Kidney (tissue), 14 donors: ENCODE results near the gene KDM4C. TPM values are rescaled to one million over a fixed set of nuclear protein-coding genes. Genes with fewer than 3 reads are reported as not detected.

ENCODE experiments used
- DNase-seq, 5 donors: peaks; one replicate each; pipeline ENCODE4 v3.0.0-alpha.2; 2013 to 2020
- FAIRE-seq: peaks from 2 replicates; lab custom pipeline; 2012; peaks lifted over from hg19 to GRCh38; lab: Jason Lieb, UNC
- H3K27ac ChIP-seq, 2 donors: one replicate each; pipeline ENCODE4 v1.7.0; 2013; ENCODE audit warnings: low read depth in 2 of 2, low read length in 2 of 2, inconsistent platforms in 1 of 2
- H3K27me3 ChIP-seq: one replicate; pipeline ENCODE4 v1.7.1; 2013; ENCODE audit warnings: low read length, inconsistent platforms; ENCODE audit not compliant: control insufficient read depth, insufficient read depth
- H3K36me3 ChIP-seq, 3 donors: one replicate each; pipeline versions ENCODE4 v1.7.0 to v1.7.1; 2013; ENCODE audit warnings: low read length in 3 of 3, control low read depth in 1 of 3, inconsistent platforms in 1 of 3; ENCODE audit not compliant: insufficient read depth in 3 of 3, control insufficient read depth in 2 of 3
- H3K4me1 ChIP-seq, 3 donors: one replicate each; pipeline versions ENCODE4 v1.7.0 to v1.7.1; 2013; ENCODE audit warnings: low read length in 3 of 3, inconsistent platforms in 1 of 3, low read depth in 1 of 3; ENCODE audit not compliant: control insufficient read depth in 2 of 3, insufficient read depth in 2 of 3
- H3K4me3 ChIP-seq, 3 donors: one replicate each; pipeline versions ENCODE4 v1.7.0 to v1.8.1; 2013; ENCODE audit warnings: low read length in 3 of 3, control low read depth in 1 of 3, inconsistent platforms in 1 of 3
- H3K9ac ChIP-seq, 3 donors: one replicate each; pipeline versions ENCODE4 v1.7.0 to v1.7.1; 2013; ENCODE audit warnings: low read length in 3 of 3, control low read depth in 1 of 3, inconsistent platforms in 1 of 3
- H3K9me3 ChIP-seq, 3 donors: one replicate each; pipeline versions ENCODE4 v1.7.0 to v1.7.1; 2013; ENCODE audit warnings: low read length in 3 of 3, control low read depth in 1 of 3, inconsistent platforms in 1 of 3; ENCODE audit not compliant: control insufficient read depth in 2 of 3, insufficient read depth in 1 of 3
- intact Hi-C: fragments of 100-400 bp; cut with DNase I; formaldehyde crosslinking; loops from one replicate; pipeline ENCODE4 v1.11.1; 2022
- polyA plus RNA-seq: library from polyadenylated mRNA; stranded (reverse); fragments of 350-450 nt; fragmentation: Illumina TruSeq; extraction: RNeasy Lipid Tissue Mini Kit (QIAGEN cat#74804); gene quantifications from one replicate; pipeline ENCODE4 v1.2.3, GENCODE V29; 2014; ENCODE audit warnings: low read depth, low replicate concordance; ENCODE audit not compliant: insufficient read depth
- total RNA-seq: library from RNA; stranded (reverse); fragmentation: NEBNext Ultra II Directional; extraction: Animal tissue kit (Norgen Biotek cat#: 25700); gene quantifications from one replicate; pipeline ENCODE4 v1.2.1, GENCODE V29; 2021
- TF ChIP-seq, protein P1 (sequence below): IDR thresholded peaks from 3 replicates; pipeline ENCODE4 v1.5.1; 2012; ENCODE audit warnings: mild to moderate bottlenecking, moderate library complexity, borderline replicate concordance; ENCODE audit not compliant: insufficient read depth; ENCODE audit errors: extremely low read depth
- donor health status: control.
- donor health status: control.
- donor health status: control.
- donor health status: control.
- donor health status: control.
- donor health status: DM: yes; HTN: yes; CAD: no.
- donor health status: Normal renal cell carcinoma (clear cell type).

KDM4C gene
- total and polyA plus RNA-seq, 2 donors from 2014 or later = 7.1 to 47.1 TPM

DNA sequence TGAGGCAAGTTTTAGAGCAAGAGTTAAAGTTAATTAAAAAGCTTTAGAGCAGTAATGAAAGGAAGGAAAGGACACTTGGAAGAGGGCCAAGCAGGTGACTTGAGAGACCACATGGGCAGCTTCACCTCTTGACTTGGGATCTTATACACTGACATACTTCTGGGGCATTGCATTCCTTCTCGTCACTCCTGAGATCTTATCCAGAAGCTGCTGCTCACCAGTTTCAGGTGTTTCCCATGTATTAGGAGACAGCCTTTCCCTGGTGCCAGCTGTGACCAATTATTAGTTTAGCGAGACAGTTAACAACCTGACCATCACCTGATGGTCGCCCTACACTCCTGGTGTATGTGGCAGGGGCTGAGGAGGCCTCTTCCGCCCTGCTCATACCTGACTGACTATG is 382.1 kb downstream of the KDM4C start:
- H3K4me1 ChIP-seq = no peaks in the 10 kb centered on the region
- FAIRE-seq (no peak), DNase-seq (no peak)
- H3K27ac ChIP-seq = no peak overlapping the region
- no peaks in the 10 kb centered on the region for H3K27me3 ChIP-seq
- no peak overlapping the region for H3K4me3 ChIP-seq
- TF ChIP-seq, protein P1, sequence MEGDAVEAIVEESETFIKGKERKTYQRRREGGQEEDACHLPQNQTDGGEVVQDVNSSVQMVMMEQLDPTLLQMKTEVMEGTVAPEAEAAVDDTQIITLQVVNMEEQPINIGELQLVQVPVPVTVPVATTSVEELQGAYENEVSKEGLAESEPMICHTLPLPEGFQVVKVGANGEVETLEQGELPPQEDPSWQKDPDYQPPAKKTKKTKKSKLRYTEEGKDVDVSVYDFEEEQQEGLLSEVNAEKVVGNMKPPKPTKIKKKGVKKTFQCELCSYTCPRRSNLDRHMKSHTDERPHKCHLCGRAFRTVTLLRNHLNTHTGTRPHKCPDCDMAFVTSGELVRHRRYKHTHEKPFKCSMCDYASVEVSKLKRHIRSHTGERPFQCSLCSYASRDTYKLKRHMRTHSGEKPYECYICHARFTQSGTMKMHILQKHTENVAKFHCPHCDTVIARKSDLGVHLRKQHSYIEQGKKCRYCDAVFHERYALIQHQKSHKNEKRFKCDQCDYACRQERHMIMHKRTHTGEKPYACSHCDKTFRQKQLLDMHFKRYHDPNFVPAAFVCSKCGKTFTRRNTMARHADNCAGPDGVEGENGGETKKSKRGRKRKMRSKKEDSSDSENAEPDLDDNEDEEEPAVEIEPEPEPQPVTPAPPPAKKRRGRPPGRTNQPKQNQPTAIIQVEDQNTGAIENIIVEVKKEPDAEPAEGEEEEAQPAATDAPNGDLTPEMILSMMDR = no peak
- H3K9me3 ChIP-seq = no peaks in the 10 kb centered on the region
- H3K36me3 ChIP-seq = peaks cover 0 to 4% (median 2%) of the 10 kb centered on the region in 3 donors
- H3K9ac ChIP-seq = no peak overlapping the region
- intact Hi-C loops = no loop called here

DNA sequence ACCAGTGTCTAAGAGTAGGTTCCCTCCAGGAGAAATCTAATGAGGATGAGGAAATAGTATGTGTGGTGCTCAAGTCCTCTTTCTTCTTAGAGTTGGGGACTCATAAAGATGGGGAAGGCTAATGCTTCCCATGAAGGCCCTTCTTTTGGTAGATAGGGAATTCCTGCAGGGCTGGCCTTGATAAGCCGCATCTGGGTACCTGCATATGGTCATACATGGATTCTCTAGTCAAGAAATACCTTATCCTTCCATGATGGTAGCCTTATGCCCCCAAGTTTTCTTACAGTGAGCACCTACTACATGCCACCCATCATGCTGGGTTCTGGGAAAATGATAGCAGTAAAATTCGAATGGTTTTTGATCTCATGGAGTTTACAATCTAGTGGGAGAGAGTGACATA is 382.6 kb downstream of the KDM4C start:
- no peak for FAIRE-seq
- Histone ChIP-seq H3K9me3 (no peaks in the 10 kb centered on the region), H3K27me3 (no peaks in the 10 kb centered on the region), H3K27ac (no peak overlapping the region), H3K4me1 (no peaks in the 10 kb centered on the region), H3K36me3 (peaks cover 0 to 2% (median 0%) of the 10 kb centered on the region in 3 donors), H3K4me3 (no peak overlapping the region), H3K9ac (no peak overlapping the region)
- TF ChIP-seq, protein P1 = no peak
- intact Hi-C loops = no loop called here
- no peak for DNase-seq

DNA sequence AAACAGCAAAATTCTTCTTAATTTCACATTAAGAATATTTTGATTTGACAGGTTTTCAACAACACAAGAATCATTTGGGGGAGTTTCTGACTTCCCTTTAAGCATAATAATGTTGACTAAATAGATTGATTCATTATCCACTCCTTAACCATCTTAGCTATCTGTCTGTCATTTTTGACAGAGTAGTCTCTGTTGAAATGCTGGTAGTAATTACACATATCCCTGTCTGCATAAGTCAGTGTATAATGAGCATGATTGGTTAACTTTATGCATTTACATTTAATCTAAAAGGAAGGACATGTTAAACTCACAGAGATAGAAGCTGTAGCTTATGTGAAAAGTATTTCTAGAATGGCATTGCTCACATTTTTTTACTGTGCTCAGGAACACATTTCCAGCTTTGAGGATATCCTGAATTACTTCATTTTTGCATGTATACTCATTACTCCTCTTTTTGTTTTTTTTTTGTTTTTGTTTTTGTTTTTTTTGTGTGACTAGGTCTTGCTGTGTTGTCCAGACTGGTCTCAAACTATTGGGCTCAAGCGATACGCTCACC is 385.9 kb downstream of the KDM4C start:
- TF ChIP-seq, protein P1 = no peak
- FAIRE-seq = no peak
- no peak overlapping the region for H3K4me3 ChIP-seq
- no peak overlapping the region for H3K27ac ChIP-seq
- intact Hi-C loops = no loop called here
- no peaks in the 10 kb centered on the region for H3K9me3 ChIP-seq
- H3K4me1 ChIP-seq = no peaks in the 10 kb centered on the region
- DNase-seq = no peak
- H3K9ac ChIP-seq = no peak overlapping the region
- no peaks in the 10 kb centered on the region for H3K27me3 ChIP-seq
- H3K36me3 ChIP-seq = no peaks in the 10 kb centered on the region
